Epithelial cell of umbilical artery (primary cell): ENCODE results near the gene WASF3. TPM values are rescaled to one million over a fixed set of nuclear protein-coding genes. Genes with fewer than 3 reads are reported as not detected.

Experiments
- total RNA-seq: library from RNA; depleted of rRNA; stranded (reverse); fragments of >200 nt; gene quantifications from 2 replicates; pipeline ENCODE4 v1.2.3, GENCODE V29; 2014

WASF3 gene, protein sequence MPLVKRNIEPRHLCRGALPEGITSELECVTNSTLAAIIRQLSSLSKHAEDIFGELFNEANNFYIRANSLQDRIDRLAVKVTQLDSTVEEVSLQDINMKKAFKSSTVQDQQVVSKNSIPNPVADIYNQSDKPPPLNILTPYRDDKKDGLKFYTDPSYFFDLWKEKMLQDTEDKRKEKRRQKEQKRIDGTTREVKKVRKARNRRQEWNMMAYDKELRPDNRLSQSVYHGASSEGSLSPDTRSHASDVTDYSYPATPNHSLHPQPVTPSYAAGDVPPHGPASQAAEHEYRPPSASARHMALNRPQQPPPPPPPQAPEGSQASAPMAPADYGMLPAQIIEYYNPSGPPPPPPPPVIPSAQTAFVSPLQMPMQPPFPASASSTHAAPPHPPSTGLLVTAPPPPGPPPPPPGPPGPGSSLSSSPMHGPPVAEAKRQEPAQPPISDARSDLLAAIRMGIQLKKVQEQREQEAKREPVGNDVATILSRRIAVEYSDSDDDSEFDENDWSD
- 14.0 and 23.1 TPM in 2 replicates for total RNA-seq

DNA sequence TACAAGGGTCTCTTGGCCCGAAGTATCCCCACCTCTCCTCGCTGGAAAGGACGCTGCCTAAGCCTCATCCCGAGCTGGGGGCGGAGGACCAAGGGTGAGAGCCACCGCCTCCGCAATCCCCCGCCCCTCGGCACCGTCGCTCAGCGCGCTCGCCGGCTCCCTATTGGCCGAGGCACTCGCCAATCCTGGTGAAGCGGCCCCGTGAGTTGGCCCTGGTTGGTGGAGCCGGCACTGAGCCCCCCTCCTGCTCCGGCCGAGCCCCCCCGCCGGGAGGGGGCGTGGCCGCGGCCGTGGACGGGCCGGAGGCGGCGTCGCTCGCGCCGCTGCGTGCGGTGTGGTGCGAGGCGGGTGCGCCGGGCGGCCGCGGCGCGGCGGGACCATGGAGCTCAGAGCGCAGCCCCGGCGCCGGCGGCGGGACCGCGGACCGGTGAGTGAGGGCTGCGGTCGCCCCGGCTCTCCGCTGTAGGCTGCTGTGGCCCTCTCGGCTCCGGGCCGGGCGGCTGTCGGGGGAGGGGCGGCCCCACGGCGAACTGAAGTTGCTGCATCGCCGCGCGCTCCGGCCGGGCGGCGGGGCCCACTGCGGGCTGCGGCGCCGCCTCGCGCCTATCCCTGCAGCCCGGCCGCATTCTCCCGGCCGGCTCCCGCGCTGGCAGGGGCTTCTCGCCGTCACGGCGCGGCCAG, at the start of gene WASF3:
Gene WASF3 (plus strand): TSS at position 291 of the 681 bp plus-strand sequence. CDS start 84,588 bp downstream, outside the sequence.

Other genes starting within 250 kb of the WASF3 start
- gene GPR12, start 203.1 kb downstream of the WASF3 start, total RNA-seq, result not detected in 2 replicates